Calu3 (cell line): ENCODE results near the gene MSLN. TPM values are rescaled to one million over a fixed set of nuclear protein-coding genes. Genes with fewer than 3 reads are reported as not detected.

Experiments
- BruUV-seq: library from RNA; stranded (reverse); fragments of 400-500 nt; replicated peaks from 2 replicates; lab custom pipeline; 2021; lab: Mats Ljungman, UMichigan
- CTCF ChIA-PET: fragments of 300-600 bp; sonication (Branson Sonifier 250); formaldehyde crosslinking; loops from one replicate; lab custom pipeline; 2022; ENCODE audit warnings: antibody characterized with exemption; lab: Charles Lee
- DNase-seq: peaks from one replicate; pipeline ENCODE4 v3.0.0; 2022
- H3K27ac Mint-ChIP-seq: one replicate; pipeline ENCODE4 v1.8.0; 2022; ENCODE audit warnings: mixed read lengths; ENCODE audit not compliant: unreplicated experiment
- H3K27me3 Mint-ChIP-seq: one replicate; pipeline ENCODE4 v1.8.0; 2022; ENCODE audit warnings: mixed read lengths; ENCODE audit not compliant: unreplicated experiment
- H3K36me3 Mint-ChIP-seq: one replicate; pipeline ENCODE4 v1.8.0; 2022; ENCODE audit warnings: mild to moderate bottlenecking, moderate library complexity, mixed read lengths; ENCODE audit not compliant: insufficient read depth, unreplicated experiment
- H3K4me1 Mint-ChIP-seq: one replicate; pipeline ENCODE4 v1.8.0; 2022; ENCODE audit warnings: mild to moderate bottlenecking, low read depth, mixed read lengths; ENCODE audit not compliant: unreplicated experiment
- H3K4me3 Mint-ChIP-seq: one replicate; pipeline ENCODE4 v1.8.0; 2022; ENCODE audit warnings: mild to moderate bottlenecking, low read depth, moderate library complexity, mixed read lengths; ENCODE audit not compliant: unreplicated experiment
- H3K9me3 Mint-ChIP-seq: one replicate; pipeline ENCODE4 v1.8.0; 2022; ENCODE audit warnings: low read depth, mixed read lengths; ENCODE audit not compliant: unreplicated experiment
- intact Hi-C: fragments of 100-400 bp; cut with micrococcal nuclease; formaldehyde crosslinking; loops from one replicate; pipeline ENCODE4 v1.10.0; 2022; ENCODE audit not compliant: unreplicated experiment
- total RNA-seq: library from RNA; stranded (reverse); gene quantifications from 2 replicates; pipeline ENCODE4 v1.2.3, GENCODE V29; 2022
- TF ChIP-seq, protein P1 (sequence below): fragments of 200-600 bp; IDR thresholded peaks from one replicate; pipeline ENCODE4 v1.8.0; 2022; ENCODE audit warnings: antibody characterized with exemption; ENCODE audit not compliant: unreplicated experiment

MSLN gene
- total RNA-seq, 1 experiment from 2014 or later: 3.4 TPM

DNA sequence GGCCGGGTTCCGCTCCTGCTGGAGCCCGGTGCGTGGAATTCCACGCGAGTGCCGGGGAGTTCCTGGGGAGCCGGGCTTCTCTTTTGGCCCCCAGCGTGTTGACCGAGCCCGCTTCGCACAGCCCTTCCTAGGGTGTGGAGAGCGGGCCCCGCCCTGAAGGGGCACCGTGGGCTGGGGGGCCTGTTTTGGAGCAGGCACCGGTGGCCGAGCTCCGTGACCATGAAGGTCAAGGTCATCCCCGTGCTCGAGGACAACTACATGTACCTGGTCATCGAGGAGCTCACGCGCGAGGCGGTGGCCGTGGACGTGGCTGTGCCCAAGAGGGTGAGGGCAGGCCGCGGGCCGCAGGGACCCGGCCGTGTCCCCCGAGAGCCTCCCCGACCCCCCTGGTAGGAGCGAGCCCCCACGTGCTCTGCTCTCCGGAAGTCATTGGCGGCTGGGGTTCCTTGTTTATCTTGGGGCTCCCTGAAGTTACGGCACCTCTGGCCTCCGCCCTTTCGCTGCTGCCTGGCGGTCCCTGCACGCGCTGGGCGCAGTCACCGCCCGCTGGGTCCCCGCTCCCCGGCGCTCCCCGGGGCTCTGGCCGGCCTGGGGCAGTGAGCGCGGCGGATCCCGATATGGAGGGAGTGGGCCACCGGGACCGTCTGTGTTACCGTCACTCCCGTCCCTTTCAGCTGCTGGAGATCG is 33.1 kb upstream of the MSLN start:
- H3K9me3 Mint-ChIP-seq: no peaks in the 10 kb centered on the region
- H3K27me3 Mint-ChIP-seq: no peaks in the 10 kb centered on the region
- BruUV-seq: no TSS peak
- H3K27ac Mint-ChIP-seq: no peak overlapping the region
- peak overlapping the region; percentile 74 for H3K4me3 Mint-ChIP-seq
- peaks cover 57% of the 10 kb centered on the region for H3K36me3 Mint-ChIP-seq
- H3K4me1 Mint-ChIP-seq: no peaks in the 10 kb centered on the region
- no peak for DNase-seq
- intact Hi-C loops: no loop called here
- CTCF ChIA-PET: interaction anchor here (0.7 to 1.1 kb wide), 3 partner anchors 11 to 15 kb away, joined by 3 to 7 read pairs (median 3); partner anchors contain the start of gene CIAO3
- TF ChIP-seq, protein P1, sequence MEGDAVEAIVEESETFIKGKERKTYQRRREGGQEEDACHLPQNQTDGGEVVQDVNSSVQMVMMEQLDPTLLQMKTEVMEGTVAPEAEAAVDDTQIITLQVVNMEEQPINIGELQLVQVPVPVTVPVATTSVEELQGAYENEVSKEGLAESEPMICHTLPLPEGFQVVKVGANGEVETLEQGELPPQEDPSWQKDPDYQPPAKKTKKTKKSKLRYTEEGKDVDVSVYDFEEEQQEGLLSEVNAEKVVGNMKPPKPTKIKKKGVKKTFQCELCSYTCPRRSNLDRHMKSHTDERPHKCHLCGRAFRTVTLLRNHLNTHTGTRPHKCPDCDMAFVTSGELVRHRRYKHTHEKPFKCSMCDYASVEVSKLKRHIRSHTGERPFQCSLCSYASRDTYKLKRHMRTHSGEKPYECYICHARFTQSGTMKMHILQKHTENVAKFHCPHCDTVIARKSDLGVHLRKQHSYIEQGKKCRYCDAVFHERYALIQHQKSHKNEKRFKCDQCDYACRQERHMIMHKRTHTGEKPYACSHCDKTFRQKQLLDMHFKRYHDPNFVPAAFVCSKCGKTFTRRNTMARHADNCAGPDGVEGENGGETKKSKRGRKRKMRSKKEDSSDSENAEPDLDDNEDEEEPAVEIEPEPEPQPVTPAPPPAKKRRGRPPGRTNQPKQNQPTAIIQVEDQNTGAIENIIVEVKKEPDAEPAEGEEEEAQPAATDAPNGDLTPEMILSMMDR: no peak

DNA sequence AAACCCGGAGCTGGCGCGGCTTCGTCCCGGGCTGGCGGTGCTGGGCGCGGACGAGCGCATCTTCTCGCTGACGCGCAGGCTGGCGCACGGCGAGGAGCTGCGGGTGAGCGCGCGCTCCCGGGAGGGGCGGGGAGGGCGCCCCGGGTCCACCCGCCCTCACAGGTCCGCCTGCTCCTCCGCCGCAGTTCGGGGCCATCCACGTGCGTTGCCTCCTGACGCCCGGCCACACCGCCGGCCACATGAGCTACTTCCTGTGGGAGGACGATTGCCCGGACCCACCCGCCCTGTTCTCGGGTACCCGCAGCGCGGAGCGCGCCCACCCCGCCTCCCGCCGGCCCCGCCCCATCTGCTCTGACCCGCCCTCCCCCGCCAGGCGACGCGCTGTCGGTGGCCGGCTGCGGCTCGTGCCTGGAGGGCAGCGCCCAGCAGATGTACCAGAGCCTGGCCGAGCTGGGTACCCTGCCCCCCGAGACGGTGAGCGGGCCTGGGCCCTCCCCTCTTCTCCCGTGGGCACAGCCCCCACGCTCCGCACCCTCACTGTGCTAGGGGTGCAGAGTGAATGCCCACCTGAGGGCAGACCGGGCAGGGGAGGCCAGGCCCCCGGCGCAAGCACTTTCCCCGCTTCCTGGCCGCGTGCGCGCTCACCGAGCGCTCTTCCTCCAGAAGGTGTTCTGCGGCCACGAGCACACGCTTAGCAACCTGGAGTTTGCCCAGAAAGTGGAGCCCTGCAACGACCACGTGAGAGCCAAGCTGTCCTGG is 32.2 kb upstream of the MSLN start:
- CTCF ChIA-PET: interaction anchor here (0.6 to 1.1 kb wide), 5 partner anchors 12 to 591 kb away, joined by 3 to 7 read pairs (median 3); partner anchors contain the start of gene CIAO3
- Mint-ChIP-seq H3K27me3 (no peaks in the 10 kb centered on the region), H3K27ac (no peak overlapping the region), H3K9me3 (no peaks in the 10 kb centered on the region), H3K4me1 (no peaks in the 10 kb centered on the region), H3K4me3 (peak overlapping the region; percentile 74), H3K36me3 (peaks cover 60% of the 10 kb centered on the region)
- no TSS peak for BruUV-seq
- intact Hi-C loops: no loop called here
- DNase-seq: peak; percentile 72
- TF ChIP-seq, protein P1: no peak

DNA sequence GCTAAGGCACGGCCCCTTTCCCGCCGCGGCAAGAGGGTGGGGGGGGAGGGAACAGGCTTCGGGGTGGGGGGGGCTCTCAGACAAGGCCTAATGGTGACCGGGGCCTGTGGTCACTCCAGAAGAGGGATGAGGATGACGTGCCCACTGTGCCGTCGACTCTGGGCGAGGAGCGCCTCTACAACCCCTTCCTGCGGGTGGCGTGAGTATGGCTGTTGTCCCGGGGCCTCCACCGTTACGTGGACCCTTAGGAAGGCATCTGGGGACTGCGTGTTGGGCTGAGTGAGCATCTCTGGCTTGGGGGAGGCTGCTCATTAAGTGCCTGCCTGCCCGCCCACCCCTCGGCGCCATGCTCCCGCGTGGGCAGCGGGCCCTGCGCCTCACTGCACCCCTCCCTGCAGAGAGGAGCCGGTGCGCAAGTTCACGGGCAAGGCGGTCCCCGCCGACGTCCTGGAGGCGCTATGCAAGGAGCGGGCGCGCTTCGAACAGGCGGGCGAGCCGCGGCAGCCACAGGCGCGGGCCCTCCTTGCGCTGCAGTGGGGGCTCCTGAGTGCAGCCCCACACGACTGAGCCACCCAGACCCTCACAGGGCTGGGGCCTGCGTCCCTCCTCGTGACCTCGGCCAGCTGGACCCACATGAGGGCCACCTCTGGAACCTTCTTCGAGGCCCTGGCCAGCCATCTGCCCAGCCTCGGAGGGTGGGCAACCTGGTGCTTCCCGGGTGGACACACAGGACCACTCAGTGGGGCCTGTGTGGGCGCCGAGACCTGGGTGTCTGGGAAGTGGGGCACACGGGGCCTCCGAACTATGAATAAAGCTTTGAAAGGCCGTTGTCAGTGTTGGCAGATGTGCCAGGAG is 31.4 kb upstream of the MSLN start:
- TF ChIP-seq, protein P1: no peak
- Mint-ChIP-seq H3K9me3 (no peaks in the 10 kb centered on the region), H3K4me1 (no peaks in the 10 kb centered on the region), H3K36me3 (peaks cover 59% of the 10 kb centered on the region), H3K27me3 (no peaks in the 10 kb centered on the region), H3K4me3 (peak overlapping the region; percentile 74), H3K27ac (no peak overlapping the region)
- intact Hi-C loops: no loop called here
- no peak for DNase-seq
- CTCF ChIA-PET: no interaction called here
- no TSS peak for BruUV-seq
